HEK293T (cell line): ENCODE measurements around the gene SCAF4.

Source experiments
- CTCF ChIA-PET: fragments of 350-600 bp; formaldehyde crosslinking; extraction: SDS; loops from one replicate; lab custom pipeline; 2021; ENCODE audit warnings: antibody characterized with exemption, inconsistent platforms; lab: Yijun Ruan, JAX
- POLR2A ChIA-PET: fragments of 350-600 bp; formaldehyde crosslinking; extraction: SDS; loops from one replicate; lab custom pipeline; 2020; ENCODE audit warnings: antibody characterized with exemption, inconsistent platforms; lab: Yijun Ruan, JAX
- DNase-seq: peaks from one replicate; pipeline ENCODE4 v3.0.0; 2012; ENCODE audit warnings: mixed read lengths; ENCODE audit errors: extremely low spot score
- ARNT ChIP-seq: fragments of 450-650 bp; IDR thresholded peaks from 2 replicates; pipeline ENCODE4 v1.6.1; 2017; ENCODE audit warnings: mild to moderate bottlenecking
- BHLHE40 ChIP-seq: fragments of 450-650 bp; IDR thresholded peaks from 2 replicates; pipeline ENCODE4 v1.6.1; 2016; ENCODE audit warnings: mild to moderate bottlenecking, moderate library complexity, borderline replicate concordance
- CTBP1 ChIP-seq: fragments of 450-650 bp; IDR thresholded peaks from 2 replicates; pipeline ENCODE4 v1.6.1; 2016; ENCODE audit warnings: borderline replicate concordance
- ELF4 ChIP-seq: fragments of 450-650 bp; IDR thresholded peaks from 2 replicates; pipeline ENCODE4 v1.6.1; 2017; ENCODE audit warnings: antibody characterized with exemption
- FOXA1 ChIP-seq: fragments of 450-650 bp; IDR thresholded peaks from 2 replicates; pipeline ENCODE4 v1.6.1; 2016; ENCODE audit warnings: mild to moderate bottlenecking
- FOXK2 ChIP-seq: fragments of 450-650 bp; IDR thresholded peaks from 2 replicates; pipeline ENCODE4 v1.6.1; 2016; ENCODE audit warnings: mild to moderate bottlenecking
- FOXM1 ChIP-seq: fragments of 450-650 bp; IDR thresholded peaks from 2 replicates; pipeline ENCODE4 v1.6.1; 2017; ENCODE audit warnings: mild to moderate bottlenecking, borderline replicate concordance
- HDGF ChIP-seq: fragments of 450-650 bp; IDR thresholded peaks from 2 replicates; pipeline ENCODE4 v1.6.1; 2017; ENCODE audit warnings: antibody characterized with exemption, borderline replicate concordance
- L3MBTL2 ChIP-seq: fragments of 450-650 bp; conservative IDR thresholded peaks from 2 replicates; pipeline ENCODE4 v1.6.1; 2016; ENCODE audit warnings: mild to moderate bottlenecking
- LEF1 ChIP-seq: fragments of 450-650 bp; IDR thresholded peaks from 2 replicates; pipeline ENCODE4 v1.6.1; 2017; ENCODE audit warnings: mild to moderate bottlenecking, borderline replicate concordance
- NFRKB ChIP-seq: fragments of 450-650 bp; IDR thresholded peaks from 2 replicates; pipeline ENCODE4 v1.6.1; 2016; ENCODE audit warnings: mild to moderate bottlenecking, moderate library complexity
- SP1 ChIP-seq: fragments of 450-650 bp; IDR thresholded peaks from 2 replicates; pipeline ENCODE4 v1.6.1; 2017
- SUZ12 ChIP-seq: fragments of 450-650 bp; IDR thresholded peaks from 2 replicates; pipeline ENCODE4 v1.6.1; 2016; ENCODE audit warnings: mild to moderate bottlenecking
- TARDBP ChIP-seq: fragments of 450-650 bp; IDR thresholded peaks from 2 replicates; pipeline ENCODE4 v1.6.1; 2016
- ZNF384 ChIP-seq: fragments of 450-650 bp; IDR thresholded peaks from 2 replicates; pipeline ENCODE4 v1.6.1; 2016
- TF ChIP-seq, protein P1 (sequence below): fragments of 450-650 bp; IDR thresholded peaks from 2 replicates; pipeline ENCODE4 v1.6.1; 2016

SCAF4 gene

DNA sequence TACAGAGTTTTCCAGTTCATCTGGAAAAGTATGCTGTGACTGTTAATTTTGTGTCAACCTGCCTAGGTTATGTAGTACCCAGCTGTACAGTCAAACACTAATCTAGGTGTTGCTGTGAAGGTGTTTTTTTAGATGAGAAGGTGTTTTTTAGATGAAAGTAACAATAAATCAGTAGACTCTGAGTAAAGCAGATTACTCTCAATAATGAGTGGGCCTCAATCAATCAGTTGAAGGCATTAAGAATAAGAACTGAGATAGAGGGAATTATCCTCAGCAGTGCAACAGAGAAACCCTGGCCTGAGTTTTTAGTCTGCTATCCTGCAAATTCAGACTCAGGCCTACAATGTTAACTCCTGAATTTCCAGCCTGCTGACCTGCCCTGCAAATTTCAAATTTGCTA lies 33.5 kb downstream of the SCAF4 start:
- TF ChIP-seq, protein P1, sequence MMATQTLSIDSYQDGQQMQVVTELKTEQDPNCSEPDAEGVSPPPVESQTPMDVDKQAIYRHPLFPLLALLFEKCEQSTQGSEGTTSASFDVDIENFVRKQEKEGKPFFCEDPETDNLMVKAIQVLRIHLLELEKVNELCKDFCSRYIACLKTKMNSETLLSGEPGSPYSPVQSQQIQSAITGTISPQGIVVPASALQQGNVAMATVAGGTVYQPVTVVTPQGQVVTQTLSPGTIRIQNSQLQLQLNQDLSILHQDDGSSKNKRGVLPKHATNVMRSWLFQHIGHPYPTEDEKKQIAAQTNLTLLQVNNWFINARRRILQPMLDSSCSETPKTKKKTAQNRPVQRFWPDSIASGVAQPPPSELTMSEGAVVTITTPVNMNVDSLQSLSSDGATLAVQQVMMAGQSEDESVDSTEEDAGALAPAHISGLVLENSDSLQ: no peak
- no peak for TF ChIP-seq ARNT
- no peak for TF ChIP-seq HDGF
- no peak for TF ChIP-seq SUZ12
- no peak for TF ChIP-seq NFRKB
- no peak for TF ChIP-seq CTBP1
- TF ChIP-seq ELF4: no peak
- no peak for TF ChIP-seq FOXM1
- no peak for TF ChIP-seq LEF1
- TF ChIP-seq FOXK2: no peak
- TF ChIP-seq TARDBP: no peak
- TF ChIP-seq FOXA1: no peak
- TF ChIP-seq ZNF384: no peak
- TF ChIP-seq BHLHE40: no peak
- TF ChIP-seq SP1: no peak
- TF ChIP-seq L3MBTL2: no peak
- POLR2A ChIA-PET: no interaction called here

DNA sequence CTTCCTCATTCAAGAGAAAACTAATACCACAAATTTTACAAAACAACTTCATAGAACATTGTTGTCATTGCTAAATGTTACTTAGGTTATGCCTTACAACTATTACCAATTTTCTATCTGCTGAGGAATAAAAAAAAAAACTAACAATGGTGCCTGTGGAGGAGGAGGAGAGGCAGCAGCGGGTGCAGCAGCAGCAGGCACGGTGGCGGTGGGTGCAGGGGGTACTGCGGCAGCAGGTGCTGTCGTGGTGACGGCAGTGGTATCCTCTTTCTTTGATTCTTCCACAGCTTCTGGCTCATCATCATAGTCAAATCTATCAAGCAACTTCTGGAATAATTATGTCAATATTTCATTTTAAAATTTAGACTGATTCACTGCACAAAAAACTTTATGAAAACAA lies 35.5 kb downstream of the SCAF4 start:
- TF ChIP-seq, protein P1: no peak
- TF ChIP-seq ZNF384: no peak
- no peak for TF ChIP-seq NFRKB
- TF ChIP-seq BHLHE40: no peak
- no peak for TF ChIP-seq FOXM1
- no peak for TF ChIP-seq SUZ12
- no peak for TF ChIP-seq ELF4
- no peak for TF ChIP-seq HDGF
- no peak for TF ChIP-seq CTBP1
- TF ChIP-seq LEF1: no peak
- TF ChIP-seq TARDBP: no peak
- DNase-seq: no peak
- ChIA-PET CTCF (no interaction called here), POLR2A (no interaction called here)

More for the DNA sequence above, 33.5 kb downstream of the SCAF4 start:
- no peak for DNase-seq
- CTCF ChIA-PET: no interaction called here

DNA sequence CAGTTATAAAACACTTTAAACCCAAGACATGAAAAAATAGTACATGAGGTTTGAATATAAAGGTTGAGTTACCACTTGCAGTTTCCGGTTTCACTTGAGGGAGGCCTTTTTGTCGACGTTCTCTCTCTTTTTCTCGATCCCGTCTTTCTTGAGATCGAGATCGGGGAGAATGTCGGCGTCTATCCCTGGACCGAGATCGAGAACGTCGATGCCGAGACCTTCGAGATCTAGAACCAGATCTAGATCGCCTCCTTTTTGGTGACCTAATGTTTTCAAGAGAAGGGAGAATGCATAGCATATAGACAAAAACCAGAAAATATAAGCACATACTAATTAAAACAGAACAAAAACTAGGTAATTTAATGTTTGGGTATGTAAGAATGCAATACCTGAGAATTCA lies 38.7 kb downstream of the SCAF4 start:
- CTCF ChIA-PET: interaction anchor here (0.6 kb wide), 1 partner anchor 19 kb away, joined by 3 read pairs; no protein-coding TSS in a partner anchor
- no peak for TF ChIP-seq FOXA1
- TF ChIP-seq NFRKB: no peak
- TF ChIP-seq HDGF: no peak
- TF ChIP-seq ELF4: no peak
- TF ChIP-seq ZNF384: no peak
- TF ChIP-seq BHLHE40: no peak
- no peak for TF ChIP-seq ARNT
- TF ChIP-seq SP1: no peak
- TF ChIP-seq FOXM1: no peak
- TF ChIP-seq SUZ12: no peak
- no peak for TF ChIP-seq L3MBTL2
- no peak for TF ChIP-seq FOXK2
- no peak for TF ChIP-seq LEF1
- TF ChIP-seq TARDBP: no peak
- TF ChIP-seq, protein P1: no peak
- TF ChIP-seq CTBP1: no peak
- DNase-seq: no peak
- POLR2A ChIA-PET: no interaction called here

DNA sequence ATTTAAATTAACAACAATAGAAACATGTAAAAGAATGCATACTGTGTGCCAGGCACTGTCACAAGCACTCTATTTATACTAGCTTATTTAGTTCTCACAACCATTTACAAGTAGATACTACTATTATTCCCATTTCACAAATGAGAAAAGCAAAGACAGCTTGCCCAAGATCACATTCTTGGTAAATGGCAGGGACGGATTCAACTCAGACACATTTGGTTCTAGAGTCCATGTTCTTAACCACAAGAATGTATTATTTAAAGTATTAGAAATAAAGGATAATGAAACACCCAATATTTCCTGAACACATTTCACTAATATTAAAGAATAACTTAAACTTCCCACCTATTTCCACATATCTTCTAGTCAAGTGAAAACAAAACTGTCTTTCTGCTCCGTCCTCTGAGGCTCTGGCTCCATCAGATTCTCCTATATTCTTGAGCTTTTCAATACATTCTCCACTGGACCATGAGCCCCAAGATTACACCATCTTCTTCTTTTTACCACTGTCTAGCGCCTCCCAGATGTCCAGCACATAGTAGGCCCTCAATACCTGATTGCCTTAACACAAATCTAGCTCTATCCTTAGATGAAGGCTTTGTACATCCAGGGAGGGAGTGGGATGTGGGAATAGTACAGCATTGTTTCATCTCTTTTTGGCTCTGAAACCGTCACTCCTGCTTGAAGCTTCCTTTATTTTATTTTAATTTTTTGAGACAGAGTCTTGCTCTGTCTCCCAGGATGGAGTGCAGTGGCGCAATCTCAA lies 43.1 kb downstream of the SCAF4 start:
- ChIA-PET POLR2A (interaction anchor here (1.8 kb wide), 1 partner anchor 130 kb away, joined by 5 read pairs; no protein-coding TSS in a partner anchor), CTCF (no interaction called here)
- TF ChIP-seq FOXK2: no peak
- TF ChIP-seq SP1: no peak
- TF ChIP-seq ZNF384: no peak
- no peak for TF ChIP-seq TARDBP
- TF ChIP-seq NFRKB: no peak
- TF ChIP-seq FOXM1: no peak
- TF ChIP-seq L3MBTL2: no peak
- TF ChIP-seq SUZ12: no peak
- no peak for TF ChIP-seq CTBP1
- no peak for TF ChIP-seq ELF4
- no peak for TF ChIP-seq LEF1
- no peak for TF ChIP-seq ARNT
- no peak for TF ChIP-seq HDGF
- no peak for TF ChIP-seq BHLHE40
- TF ChIP-seq, protein P1: no peak
- no peak for TF ChIP-seq FOXA1
- DNase-seq: no peak

DNA sequence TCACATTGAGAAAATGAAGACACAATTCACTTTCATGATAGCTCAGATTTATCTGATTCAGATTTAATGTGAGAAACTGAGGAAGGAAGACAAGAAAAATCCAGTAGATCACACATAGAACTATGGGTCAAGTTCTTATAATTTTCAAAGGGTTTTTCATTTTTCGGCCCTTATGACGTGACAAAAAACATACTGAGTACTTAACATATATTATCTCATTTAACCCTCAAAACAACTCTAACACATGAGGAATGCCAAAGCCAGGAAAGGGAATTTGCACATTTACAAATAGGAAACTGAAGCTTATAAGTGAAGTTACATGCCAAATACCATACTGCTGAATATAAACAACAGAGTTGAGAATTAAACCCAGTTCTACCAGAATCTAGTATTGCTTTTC lies 44.8 kb downstream of the SCAF4 start:
- CTCF ChIA-PET: no interaction called here
- POLR2A ChIA-PET: no interaction called here
- no peak for DNase-seq
- TF ChIP-seq TARDBP (no peak), NFRKB (no peak), FOXM1 (no peak), SP1 (no peak), FOXA1 (no peak), ELF4 (no peak), ARNT (no peak), CTBP1 (no peak), SUZ12 (no peak), LEF1 (no peak), L3MBTL2 (no peak), FOXK2 (no peak), BHLHE40 (no peak), ZNF384 (no peak), HDGF (no peak)
- TF ChIP-seq, protein P1: no peak
